HG02623 (cell line): ENCODE data around the gene CCDC136.

Experiments
- ATAC-seq: cut with Tn5 transposase; IDR thresholded peaks from one replicate; pipeline ENCODE4 v1.9.1; 2021; ENCODE audit warnings: moderate library complexity; ENCODE audit not compliant: unreplicated experiment

The CCDC136 gene

GRCh38 chr7:128777156-128778123, 14.3 kb upstream of the CCDC136 start:
- ATAC-seq: no peak

- no peak for ATAC-seq
These were observed 12.8 kb upstream of the CCDC136 start for GRCh38 chr7:128778946-128779345.

- ATAC-seq: no peak
These were observed 10.6 kb upstream of the CCDC136 start for GRCh38 chr7:128781126-128781525.

DNA sequence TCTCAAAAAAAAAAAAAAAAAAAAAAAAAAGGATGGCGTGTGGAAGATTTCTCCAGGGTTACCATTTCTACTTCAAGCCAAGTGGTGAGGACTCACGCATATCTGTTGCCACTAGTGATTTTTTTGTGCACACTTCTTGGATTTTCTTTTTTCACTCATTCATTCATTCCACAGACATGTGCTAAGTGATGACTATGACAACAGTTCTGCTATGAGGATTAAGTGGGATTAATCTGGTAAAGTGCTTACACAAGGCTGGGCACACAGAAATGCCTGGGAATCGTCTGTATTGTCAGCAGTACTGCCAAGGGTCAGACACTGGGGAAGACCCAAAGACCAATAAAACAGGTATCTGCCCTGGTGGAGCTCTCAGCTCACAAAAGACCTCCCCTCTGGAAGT, 9.9 kb upstream of the CCDC136 start:
- ATAC-seq: no peak

DNA sequence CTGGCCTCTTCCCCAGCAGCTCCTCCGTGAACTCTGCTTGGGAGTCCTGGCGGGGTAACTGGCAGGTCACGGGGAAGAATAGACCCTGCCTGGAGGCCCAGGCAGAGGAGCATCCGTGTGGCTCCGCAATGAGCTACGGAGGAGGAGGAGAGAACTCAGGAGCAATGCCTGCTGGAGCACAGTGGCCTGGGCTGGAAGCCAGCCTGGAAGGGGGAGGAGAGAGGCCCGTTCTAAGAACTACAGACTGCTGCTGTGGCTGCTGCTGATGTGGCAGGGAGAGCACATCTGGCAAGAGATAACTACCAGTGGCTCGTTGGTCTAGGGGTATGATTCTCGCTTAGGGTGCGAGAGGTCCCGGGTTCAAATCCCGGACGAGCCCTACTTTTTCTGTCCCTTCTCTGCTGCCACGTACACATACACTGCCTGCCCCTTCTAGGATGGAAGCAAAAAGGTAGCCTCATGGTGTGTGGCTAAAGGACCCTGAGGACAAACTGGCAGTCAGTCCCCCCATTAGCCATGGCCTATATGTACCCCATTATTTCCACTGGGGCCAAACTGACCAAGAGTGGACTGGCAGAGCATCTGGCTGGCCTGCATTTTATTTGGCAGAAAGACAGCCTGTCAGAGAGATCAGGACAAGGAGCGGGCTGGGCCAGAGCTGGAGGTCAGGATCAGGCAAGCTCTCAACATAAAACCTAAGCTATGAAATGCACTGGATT, 8.5 kb upstream of the CCDC136 start:
- ATAC-seq: no peak

DNA sequence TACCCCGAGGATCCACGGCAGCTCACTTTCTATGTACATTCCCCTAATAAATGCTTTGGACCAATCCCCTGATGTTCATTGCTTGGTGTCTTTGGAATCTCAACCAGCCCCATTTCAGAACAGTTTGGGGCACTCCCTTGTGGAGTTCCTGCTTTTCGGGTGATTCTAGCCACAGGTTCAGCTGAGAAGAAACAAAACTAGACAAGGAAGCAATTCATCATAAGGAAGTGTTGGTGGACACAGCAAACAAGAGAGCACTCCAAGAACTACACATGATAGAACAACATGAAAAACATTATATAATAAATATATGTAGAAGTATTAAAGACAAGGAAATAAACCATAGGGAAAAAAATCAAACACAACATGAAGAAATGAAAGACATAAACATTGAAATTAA, 6.0 kb upstream of the CCDC136 start:
- ATAC-seq: no peak

DNA sequence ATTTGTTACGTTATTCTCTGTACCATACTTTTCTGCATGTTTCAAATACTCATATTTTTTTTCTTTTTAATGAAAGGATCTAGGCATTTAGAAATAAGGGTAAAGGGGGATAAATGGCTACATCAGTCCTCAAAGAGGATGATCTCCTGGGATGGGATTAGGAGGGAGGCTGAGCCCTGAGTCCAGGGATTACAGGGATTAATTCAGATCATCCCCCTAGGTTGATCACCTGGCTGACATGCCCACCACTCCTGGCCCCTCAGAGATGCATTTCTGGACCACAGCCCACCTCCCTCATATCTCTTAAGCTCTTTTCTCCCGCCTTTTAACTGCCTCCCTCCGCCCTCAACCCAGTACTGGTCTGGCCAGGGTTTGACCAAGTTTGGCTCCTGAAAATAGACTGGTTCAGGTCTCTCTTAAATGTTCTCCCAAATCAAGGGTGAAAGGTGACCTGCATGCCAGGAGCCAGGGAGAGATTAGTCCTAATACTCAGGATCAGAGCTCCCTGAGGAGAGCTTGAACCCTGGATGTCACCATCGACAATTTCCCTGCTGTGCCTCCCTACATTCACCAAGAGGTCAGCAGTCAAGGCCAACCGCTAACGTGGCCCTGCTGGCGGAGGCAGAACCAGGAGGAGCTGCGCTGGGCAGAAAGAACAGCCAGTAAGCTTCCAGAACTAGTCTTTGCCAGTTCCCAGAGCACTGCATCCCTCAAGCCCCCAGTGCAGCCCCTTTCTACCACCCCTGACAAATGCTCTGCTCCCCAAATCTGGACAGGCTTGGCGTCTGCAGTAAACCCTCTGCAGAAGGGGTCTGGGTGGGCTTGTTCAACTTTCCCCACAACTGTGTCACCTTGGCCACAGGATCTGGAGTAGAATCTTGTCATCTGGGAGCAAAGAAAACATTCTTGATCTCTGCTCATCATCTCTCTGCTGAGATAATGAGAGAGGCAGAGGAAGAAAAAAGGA, 3.0 kb upstream of the CCDC136 start:
- no peak for ATAC-seq

DNA sequence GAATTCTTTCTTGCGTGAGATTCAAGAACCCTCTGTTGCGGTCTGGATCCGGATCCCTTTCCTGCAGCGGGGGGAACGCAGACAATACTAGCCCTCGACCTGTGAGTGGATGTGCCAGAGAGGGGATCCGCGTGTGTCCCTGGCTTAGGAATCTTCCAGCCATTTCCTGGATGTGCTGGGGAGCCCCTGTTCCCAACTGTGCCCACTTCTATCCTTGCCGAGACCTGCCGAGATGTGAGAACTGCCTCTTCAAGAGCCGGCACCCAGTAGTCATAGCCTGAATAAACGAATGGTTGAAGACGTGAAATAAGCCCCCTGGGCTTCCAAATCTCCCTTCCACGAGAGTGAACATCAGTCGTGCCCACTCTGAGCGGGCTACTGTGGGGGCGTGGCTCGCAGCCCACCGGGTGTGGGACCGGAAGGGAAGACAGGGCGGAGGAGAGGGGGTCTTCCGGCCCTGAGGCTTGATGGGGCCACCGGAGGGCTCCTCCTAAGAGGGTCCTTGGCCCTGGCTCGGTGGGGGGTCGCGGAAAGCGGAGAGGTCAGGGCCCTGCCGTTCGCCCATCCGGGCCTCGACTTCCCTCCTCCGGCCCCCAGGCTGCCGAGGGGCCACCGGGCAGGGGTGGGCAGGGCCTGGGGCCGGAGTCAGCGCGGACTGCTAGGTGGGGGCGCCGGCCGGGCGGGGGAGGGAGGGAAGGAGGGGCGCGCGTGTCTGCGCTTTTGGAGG, 1.3 kb upstream of the CCDC136 start:
- no peak for ATAC-seq

DNA sequence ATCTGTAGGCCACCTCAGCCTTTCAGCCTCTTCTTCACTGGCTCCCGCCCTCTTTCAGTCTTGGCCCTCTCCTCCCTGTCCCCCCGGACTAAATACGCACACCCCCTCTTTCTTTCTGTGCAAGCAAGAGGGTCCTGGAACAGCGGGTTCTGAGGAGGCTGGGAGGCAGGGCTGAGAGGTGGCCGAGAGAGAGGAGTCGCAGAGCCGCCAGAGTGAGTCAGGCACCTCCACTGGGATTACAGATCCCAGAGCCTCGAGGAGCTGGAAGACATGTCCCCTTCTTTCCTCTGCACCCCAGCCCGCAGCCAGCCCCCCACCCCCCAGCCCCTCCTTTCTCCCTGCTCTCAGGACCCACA, 182 bp downstream of the CCDC136 start:
- no peak for ATAC-seq

- no peak for ATAC-seq
These were observed 858 bp downstream of the CCDC136 start for GRCh38 chr7:128792471-128793180.

DNA sequence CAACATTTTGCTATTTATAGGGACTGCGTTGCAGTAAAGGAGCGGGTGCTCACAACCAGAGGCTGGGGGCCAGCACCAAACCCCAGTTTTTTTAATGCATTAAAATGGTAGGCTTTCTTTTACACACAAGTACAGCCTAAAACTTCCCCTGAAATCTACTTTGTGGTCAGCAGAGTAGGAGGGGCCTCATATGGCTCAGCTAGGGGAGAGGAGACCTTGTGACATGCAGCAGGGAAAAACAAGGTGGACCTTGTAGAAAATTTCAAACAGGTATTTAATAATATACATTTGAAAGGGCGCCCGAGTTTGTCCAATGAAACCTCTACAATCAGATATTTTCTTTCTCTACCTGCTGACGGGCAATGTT, 1.4 kb downstream of the CCDC136 start:
- ATAC-seq: no peak

DNA sequence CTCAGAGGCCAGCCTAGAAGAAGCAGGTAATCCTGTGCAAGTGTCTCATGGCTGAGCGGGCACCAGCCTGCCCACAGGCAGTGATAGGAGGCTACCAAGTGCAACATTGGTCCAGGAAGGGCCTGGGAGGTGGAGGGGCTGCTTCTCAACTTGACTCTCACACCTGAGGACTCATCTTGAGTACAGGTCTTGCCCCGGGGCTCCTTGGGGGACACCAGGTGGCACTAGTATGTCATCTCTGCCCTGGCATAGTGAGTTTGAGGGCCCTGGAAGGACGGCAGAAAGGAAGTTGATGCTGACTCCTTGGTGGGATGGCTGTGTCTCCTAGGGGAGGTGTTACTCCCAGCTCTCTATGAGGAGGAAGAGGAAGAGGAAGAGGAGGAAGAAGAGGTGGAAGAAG, 2.3 kb downstream of the CCDC136 start:
- no peak for ATAC-seq

DNA sequence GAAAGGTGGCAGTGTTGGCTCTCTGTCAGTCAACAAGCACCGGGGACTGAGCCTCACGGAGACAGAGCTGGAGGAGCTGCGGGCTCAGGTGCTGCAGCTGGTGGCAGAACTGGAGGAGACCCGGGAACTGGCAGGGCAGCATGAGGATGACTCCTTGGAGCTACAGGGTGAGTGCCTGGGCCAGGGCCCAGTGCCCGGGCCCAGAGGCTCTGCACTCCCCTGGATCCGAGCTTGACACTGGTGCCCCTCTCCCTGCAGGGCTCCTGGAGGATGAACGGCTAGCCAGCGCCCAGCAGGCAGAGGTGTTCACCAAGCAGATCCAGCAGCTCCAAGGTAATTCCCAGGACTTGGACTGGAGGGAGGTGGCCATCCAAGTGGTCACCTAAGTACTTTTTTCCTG, 2.7 kb downstream of the CCDC136 start:
- ATAC-seq: no peak

GRCh38 chr7:128795129-128795528, 3.4 kb downstream of the CCDC136 start:
- no peak for ATAC-seq

- no peak for ATAC-seq
These were observed 4.6 kb downstream of the CCDC136 start for GRCh38 chr7:128796327-128796726.

- no peak for ATAC-seq
These were observed 7.7 kb downstream of the CCDC136 start for GRCh38 chr7:128799451-128799850.

DNA sequence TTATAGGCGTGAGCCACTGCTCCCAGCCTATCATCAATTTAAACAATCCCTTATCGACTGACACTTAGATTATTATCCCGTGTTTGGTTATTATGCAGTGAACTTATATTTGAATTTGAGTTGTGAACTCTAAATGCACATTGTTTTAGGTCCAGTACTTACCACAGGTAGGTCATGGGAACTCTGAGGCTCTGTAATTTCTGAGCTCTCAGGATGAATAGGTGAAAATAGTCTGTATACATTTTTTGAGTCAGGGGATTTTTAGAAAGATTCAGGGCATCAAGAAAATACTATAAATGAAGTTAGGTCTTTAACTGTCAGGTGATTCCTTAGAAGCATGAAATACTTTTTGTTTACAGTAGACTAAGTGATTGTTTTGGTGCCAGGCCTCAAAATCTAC, 8.8 kb downstream of the CCDC136 start:
- ATAC-seq: no peak

GRCh38 chr7:128801003-128801402, 9.2 kb downstream of the CCDC136 start:
- no peak for ATAC-seq

DNA sequence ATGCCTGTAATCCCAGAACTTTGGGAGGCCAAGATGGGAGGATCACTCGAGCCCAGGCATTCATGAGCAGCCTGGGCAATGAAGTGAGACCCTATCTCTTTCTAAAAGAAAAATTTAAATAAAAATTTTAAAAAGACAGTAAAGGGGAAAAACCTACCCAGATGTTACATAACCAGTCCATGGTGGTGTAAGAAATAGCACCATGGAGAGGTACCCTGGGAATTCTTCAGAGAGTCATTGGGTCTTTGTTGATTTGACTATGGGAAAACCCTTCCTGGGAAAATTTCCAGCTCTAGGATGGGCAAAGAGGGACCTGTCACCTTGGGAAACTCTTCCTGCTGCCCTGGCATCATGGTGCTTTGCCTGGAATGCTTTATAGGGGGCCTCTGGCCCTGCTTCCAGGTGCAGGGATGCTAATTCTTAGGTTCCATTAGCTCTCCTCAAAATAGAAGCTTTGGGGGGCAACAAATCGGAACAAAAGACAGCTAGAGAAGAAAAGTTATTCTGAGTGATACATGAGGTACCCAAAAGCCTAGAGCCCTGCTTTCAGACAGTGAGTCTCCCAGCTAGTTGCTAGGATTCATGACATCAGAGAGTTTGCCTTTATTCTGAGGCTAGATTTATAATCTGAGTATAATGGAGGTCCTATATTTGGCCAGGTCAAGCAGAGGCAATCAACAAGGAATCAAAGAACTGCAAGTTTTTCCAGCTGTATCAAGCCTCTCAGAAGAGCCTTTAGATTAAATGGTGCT, 10.1 kb downstream of the CCDC136 start:
- ATAC-seq: no peak
